ENCODE data around the gene KIR3DL2. TPM values are rescaled to one million over a fixed set of nuclear protein-coding genes. Genes with fewer than 3 reads are reported as not detected.
"Not testable (repeated sequence)": the region's sequence is repeated elsewhere in the genome, so short reads cannot be mapped to it uniquely, and the experiment has no call there.

The KIR3DL2 gene
- under 1 TPM in 1 of 4 donors, not detected in 3; 0.37 TPM for total RNA-seq

GRCh38 chr19:54850061-54850640 is at the start of gene KIR3DL2:
KIR3DL2 (plus strand) TSS chr19:54850443; CDS start chr19:54850476, 33 bp downstream.
- H3K27me3 ChIP-seq; H3K27ac ChIP-seq; intact Hi-C loops (cut with DNase I; ENCODE audit: low total_unique reads); H3K4me1 ChIP-seq; H3K9me3 ChIP-seq; H3K36me3 ChIP-seq; H3K4me3 ChIP-seq; DNase-seq: not testable (repeated sequence)

DNA sequence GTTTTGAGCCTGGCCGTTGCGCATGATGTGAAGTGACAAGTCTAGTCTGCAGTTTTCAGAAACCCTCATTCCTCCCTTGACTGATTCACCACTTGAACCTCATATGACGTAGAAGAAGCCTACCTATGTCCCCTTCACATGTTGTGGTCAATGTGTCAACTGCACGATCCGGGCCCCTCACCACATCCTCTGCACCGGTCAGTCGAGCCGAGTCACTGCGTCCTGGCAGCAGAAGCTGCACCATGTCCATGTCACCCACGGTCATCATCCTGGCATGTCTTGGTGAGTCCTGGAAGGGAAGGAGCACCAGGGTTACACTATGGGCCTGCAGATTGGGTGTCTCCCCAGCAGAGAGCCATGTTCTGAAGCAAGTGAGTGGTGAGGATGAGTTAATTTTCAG is 46.8 kb upstream of the KIR3DL2 start, which contains the start of gene KIR2DL4:
TSS of gene KIR2DL4 (plus strand) at position 201 of the 400 bp plus-strand sequence. CDS start at position 243, 42 bp downstream.
- Histone ChIP-seq H3K4me3 (no peak within 1 kb of the TSS), H3K27me3 (no peaks in the 10 kb centered on the region), H3K4me1 (no peaks in the 10 kb centered on the region), H3K9me3 (no peaks in the 10 kb centered on the region), H3K36me3 (no peaks in the 10 kb centered on the region), H3K27ac (no peak within 1 kb of the TSS)
- intact Hi-C loops (cut with DNase I; ENCODE audit: low total_unique reads) = no loop called here
- no peak for TF ChIP-seq POLR2A (IDR thresholded peaks at IDR 0.05)
- TF ChIP-seq, protein P1, sequence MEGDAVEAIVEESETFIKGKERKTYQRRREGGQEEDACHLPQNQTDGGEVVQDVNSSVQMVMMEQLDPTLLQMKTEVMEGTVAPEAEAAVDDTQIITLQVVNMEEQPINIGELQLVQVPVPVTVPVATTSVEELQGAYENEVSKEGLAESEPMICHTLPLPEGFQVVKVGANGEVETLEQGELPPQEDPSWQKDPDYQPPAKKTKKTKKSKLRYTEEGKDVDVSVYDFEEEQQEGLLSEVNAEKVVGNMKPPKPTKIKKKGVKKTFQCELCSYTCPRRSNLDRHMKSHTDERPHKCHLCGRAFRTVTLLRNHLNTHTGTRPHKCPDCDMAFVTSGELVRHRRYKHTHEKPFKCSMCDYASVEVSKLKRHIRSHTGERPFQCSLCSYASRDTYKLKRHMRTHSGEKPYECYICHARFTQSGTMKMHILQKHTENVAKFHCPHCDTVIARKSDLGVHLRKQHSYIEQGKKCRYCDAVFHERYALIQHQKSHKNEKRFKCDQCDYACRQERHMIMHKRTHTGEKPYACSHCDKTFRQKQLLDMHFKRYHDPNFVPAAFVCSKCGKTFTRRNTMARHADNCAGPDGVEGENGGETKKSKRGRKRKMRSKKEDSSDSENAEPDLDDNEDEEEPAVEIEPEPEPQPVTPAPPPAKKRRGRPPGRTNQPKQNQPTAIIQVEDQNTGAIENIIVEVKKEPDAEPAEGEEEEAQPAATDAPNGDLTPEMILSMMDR (IDR thresholded peaks at IDR 0.05) = no peak
- no peak for DNase-seq

GRCh38 chr19:54804101-54804500 is 46.1 kb upstream of the KIR3DL2 start:
- Histone ChIP-seq H3K4me3 (no peak overlapping the region), H3K4me1 (no peaks in the 10 kb centered on the region), H3K36me3 (no peaks in the 10 kb centered on the region), H3K27ac (no peak overlapping the region), H3K9me3 (no peaks in the 10 kb centered on the region), H3K27me3 (no peaks in the 10 kb centered on the region)
- TF ChIP-seq, protein P1 (IDR thresholded peaks at IDR 0.05) = no peak
- no peak for TF ChIP-seq POLR2A (IDR thresholded peaks at IDR 0.05)
- intact Hi-C loops (cut with DNase I; ENCODE audit: low total_unique reads) = no loop called here
- no peak for DNase-seq

DNA sequence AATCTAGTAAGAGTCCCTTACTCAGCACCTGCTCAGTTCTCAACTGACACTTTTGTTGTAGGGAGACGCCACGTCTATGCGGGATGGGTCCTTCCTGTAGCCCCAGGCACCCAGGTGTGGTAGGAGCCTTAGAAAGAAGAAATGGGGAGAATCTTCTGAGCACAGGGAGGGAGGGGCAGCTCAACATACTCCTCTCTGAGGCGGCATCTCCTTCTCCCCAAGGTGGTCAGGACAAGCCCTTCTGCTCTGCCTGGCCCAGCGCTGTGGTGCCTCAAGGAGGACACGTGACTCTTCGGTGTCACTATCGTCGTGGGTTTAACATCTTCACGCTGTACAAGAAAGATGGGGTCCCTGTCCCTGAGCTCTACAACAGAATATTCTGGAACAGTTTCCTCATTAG is 45.7 kb upstream of the KIR3DL2 start:
- Histone ChIP-seq H3K36me3 (no peaks in the 10 kb centered on the region), H3K27ac (no peak overlapping the region), H3K27me3 (no peaks in the 10 kb centered on the region), H3K4me1 (no peaks in the 10 kb centered on the region), H3K9me3 (no peaks in the 10 kb centered on the region), H3K4me3 (no peak overlapping the region)
- intact Hi-C loops (cut with DNase I; ENCODE audit: low total_unique reads) = no loop called here
- TF ChIP-seq POLR2A (IDR thresholded peaks at IDR 0.05) = no peak
- TF ChIP-seq, protein P1 (IDR thresholded peaks at IDR 0.05) = no peak
- no peak for DNase-seq

DNA sequence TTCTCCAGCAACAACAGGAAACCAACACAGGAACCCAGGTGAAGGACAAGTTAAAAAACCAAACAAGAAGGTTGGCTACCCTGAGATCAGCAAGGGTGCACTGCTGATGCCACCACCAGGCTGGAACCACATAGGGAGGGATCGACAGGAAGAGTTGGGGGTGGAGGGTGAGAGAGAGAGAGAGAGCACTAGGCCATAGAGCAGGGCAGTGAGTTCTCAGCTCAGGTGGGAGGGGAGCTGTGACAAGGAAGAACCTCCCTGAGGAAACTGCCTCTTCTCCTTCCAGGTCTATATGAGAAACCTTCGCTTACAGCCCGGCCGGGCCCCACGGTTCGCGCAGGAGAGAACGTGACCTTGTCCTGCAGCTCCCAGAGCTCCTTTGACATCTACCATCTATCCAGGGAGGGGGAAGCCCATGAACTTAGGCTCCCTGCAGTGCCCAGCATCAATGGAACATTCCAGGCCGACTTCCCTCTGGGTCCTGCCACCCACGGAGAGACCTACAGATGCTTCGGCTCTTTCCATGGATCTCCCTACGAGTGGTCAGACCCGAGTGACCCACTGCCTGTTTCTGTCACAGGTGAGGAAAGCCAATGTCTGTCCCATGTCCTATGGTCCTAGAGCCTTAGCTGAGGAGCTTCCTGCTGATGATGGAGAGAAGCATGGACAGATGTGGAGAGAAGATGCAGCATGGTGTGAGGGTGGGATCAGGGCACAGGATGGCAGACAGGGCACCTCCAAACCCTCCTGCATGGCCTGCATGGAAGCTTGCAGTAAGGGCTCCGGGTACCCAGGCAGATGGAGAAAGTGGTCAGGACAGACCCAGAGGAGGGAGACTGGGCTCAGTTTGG is 44.4 kb upstream of the KIR3DL2 start:
- TF ChIP-seq, protein P1 (IDR thresholded peaks at IDR 0.05) = no peak
- no peak for TF ChIP-seq POLR2A (IDR thresholded peaks at IDR 0.05)
- intact Hi-C loops (cut with DNase I; ENCODE audit: low total_unique reads) = no loop called here
- no peaks in the 10 kb centered on the region for H3K36me3 ChIP-seq
- H3K27ac ChIP-seq = no peak overlapping the region
- DNase-seq = no peak
- H3K4me1 ChIP-seq = no peaks in the 10 kb centered on the region
- no peaks in the 10 kb centered on the region for H3K9me3 ChIP-seq
- no peaks in the 10 kb centered on the region for H3K27me3 ChIP-seq
- no peak overlapping the region for H3K4me3 ChIP-seq

All from uterus (tissue), 4 donors.